Heart right ventricle (tissue), 16 donors: ENCODE measurements around the gene MTUS2. TPM values are rescaled to one million over a fixed set of nuclear protein-coding genes. Genes with fewer than 3 reads are reported as not detected.
A peak's percentile ranks its signal among the peaks of the same experiment; 100 is the strongest.

Source experiments
- ATAC-seq, 8 donors: fragments of 200-7000 bp; cut with Tn5 transposase; one replicate each; pipeline ENCODE4 v1.9.1; 2020; ENCODE audit warnings: mild to moderate bottlenecking in 8 of 8, moderate library complexity in 8 of 8, moderate number of reproducible peaks in 1 of 8
- DNase-seq, 2 donors: peaks; one replicate each; pipeline ENCODE4 v3.0.0-alpha.2; 2020
- H3K27ac ChIP-seq, 10 donors: fragments of 200-600 bp; sonication (generic) in 2 of 10; one replicate each; pipeline versions ENCODE4 v1.5.0 to v1.8.0; 2020 to 2022; ENCODE audit warnings: mild to moderate bottlenecking in 3 of 10
- H3K27me3 ChIP-seq, 7 donors: fragments of 200-600 bp; one replicate each; pipeline ENCODE4 v1.8.0; 2021 to 2022; ENCODE audit warnings: mild to moderate bottlenecking in 2 of 7
- H3K36me3 ChIP-seq, 9 donors: fragments of 200-600 bp; sonication (generic) in 1 of 9; one replicate each; pipeline versions ENCODE4 v1.5.0 to v1.8.0; 2020 to 2022; ENCODE audit warnings: mild to moderate bottlenecking in 2 of 9
- H3K4me1 ChIP-seq, 9 donors: fragments of 200-600 bp; sonication (generic) in 1 of 9; one replicate each; pipeline versions ENCODE4 v1.5.0 to v1.8.0; 2020 to 2022; ENCODE audit warnings: mild to moderate bottlenecking in 4 of 9
- H3K4me3 ChIP-seq, 10 donors: fragments of 200-600 bp; sonication (generic) in 2 of 10; one replicate each; pipeline versions ENCODE4 v1.5.0 to v1.8.0; 2020 to 2022; ENCODE audit warnings: mild to moderate bottlenecking in 7 of 10, moderate library complexity in 2 of 10
- H3K9me3 ChIP-seq, 11 donors: fragments of 200-600 bp in 10 of 11; sonication (generic) in 2 of 11; one replicate each; pipeline versions ENCODE4 v1.5.0 to v1.8.0; 2013 to 2022; ENCODE audit warnings: mild to moderate bottlenecking in 2 of 11, control low read depth in 1 of 11, moderate library complexity in 1 of 11
- CTCF ChIP-seq, 9 donors: fragments of 200-600 bp; sonication (generic) in 2 of 9; IDR thresholded peaks; one replicate each; pipeline versions ENCODE4 v1.5.0 to v1.8.0; 2021 to 2022; ENCODE audit warnings: antibody characterized with exemption in 9 of 9, mild to moderate bottlenecking in 5 of 9, moderate library complexity in 1 of 9
- WGBS, 2 donors: extraction: QIAGEN DNeasy Blood & Tissue Kit; methylation state at CpG; one replicate each; pipeline ENCODE4 v1.1.7; 2013; ENCODE audit warnings: inconsistent platforms in 1 of 2; 5-methylcytosine and 5-hydroxymethylcytosine counted together
- intact Hi-C, 10 donors: fragments of 100-400 bp; cut with DNase I; formaldehyde crosslinking; loops; one replicate each; pipeline versions ENCODE4 v1.11.1 to v1.14.2; 2022
- polyA plus RNA-seq, 2 donors: library from polyadenylated mRNA; stranded (reverse); fragments of 200-250 nt; gene quantifications; one replicate each; pipeline ENCODE4 v1.2.3, GENCODE V29; 2013
- total RNA-seq, 10 donors: library from RNA; stranded (reverse); fragmentation: NEBNext Ultra II Directional in 3 of 10; extraction: Animal tissue kit (Norgen Biotek cat#: 25700) in 3 of 10; gene quantifications; one replicate each; pipeline versions ENCODE4 v1.2.1 to v1.2.4, GENCODE V29; 2021 to 2023
- donor health status: Arrhythmogenic right ventricular cardiomyopathy.
- donor health status: ischemic (EF 13 %, LVEDD 7.1; RV severe dilation, severe dysfunction).
- donor health status: healthy with polysubstance abuse.
- donor health status: DM: no; HTN: yes; CAD: no.
- donor health status: DM: no; HTN: no; CAD: no.
- donor health status: ischemic (EF 25% LVEDD 6.9; RV normal size, moderate dysfunction).
- donor health status: ischemic (EF 25% LVEDD 5.7; RV mildly dilated, moderate dysfunction).
- donor health status: healthy.
- donor health status: DM: yes; HTN: yes; CAD: no.
- donor health status: Ischemic cardiomyopathy.
- donor health status: ischemic (EF 35%, LVEDD 5.7; RV mildly dilated, moderate dysfunction).
- donor health status: nonischemic (EF 11% LVEDD 7.7; RV severe dilation, severe dysfunction).
- donor health status: DM: yes; HTN: yes; CAD: no.
- donor health status: PGD.
- donor health status: ischemic (EF 29% LVEDD 5.4; RV normal size, mild dysfunction).
- donor health status: nonischemic (EF 23%, LVEDD 6.1; RV moderate dilation, normal function).

The MTUS2 gene
- total and polyA plus RNA-seq, 12 donors, result 18.7 to 159 (median 65.6) TPM

GRCh38 chr13:29472332-29472961, 652.3 kb downstream of the MTUS2 start:
- Histone ChIP-seq H3K9me3 (no peaks in the 10 kb centered on the region), H3K4me3 (no peak overlapping the region), H3K4me1 (peaks cover 0 to 5% (median 0%) of the 10 kb centered on the region in 9 donors), H3K27ac (peak overlapping the region in 1 of 10 donors; percentile 28), H3K27me3 (peaks cover 0 to 3% (median 0%) of the 10 kb centered on the region in 7 donors), H3K36me3 (no peaks in the 10 kb centered on the region)
- DNase-seq (peak in 1 of 2 donors; percentile 39), ATAC-seq (peak in 4 of 8 donors; percentile 39 to 53 (median 52))
- intact Hi-C loops, result loop anchor here in 2 of 10 donors (5.0 to 10.0 kb wide), 2 partner anchors 40 to 108 kb away; no protein-coding TSS in a partner anchor
- WGBS, 2 donors, result 48% methylated on average over 6 of the region's 6 CpGs
- peak; percentile 42 to 91 (median 72) for TF ChIP-seq CTCF (IDR thresholded peaks at IDR 0.05)

- H3K27me3 ChIP-seq, result peaks cover 0 to 3% (median 0%) of the 10 kb centered on the region in 7 donors
- intact Hi-C loops, result loop anchor here in 2 of 10 donors (5.0 to 10.0 kb wide), 2 partner anchors 41 to 108 kb away; no protein-coding TSS in a partner anchor
- H3K9me3 ChIP-seq, result no peaks in the 10 kb centered on the region
- TF ChIP-seq CTCF (IDR thresholded peaks at IDR 0.05), result no peak
- no peaks in the 10 kb centered on the region for H3K36me3 ChIP-seq
- peaks cover 0 to 4% (median 0%) of the 10 kb centered on the region in 9 donors for H3K4me1 ChIP-seq
- no peak overlapping the region for H3K27ac ChIP-seq
- no peak for ATAC-seq
- no peak for DNase-seq
- H3K4me3 ChIP-seq, result no peak overlapping the region
- WGBS, 2 donors, result 71 to 77% methylated on average over 4 of the region's 4 CpGs
Measured at GRCh38 chr13:29473166-29473565, 653.0 kb downstream of the MTUS2 start.

- intact Hi-C loops, result loop anchor here in 2 of 10 donors (5.0 to 10.0 kb wide), 2 partner anchors 43 to 110 kb away; no protein-coding TSS in a partner anchor
- Histone ChIP-seq H3K4me1 (peaks cover 0 to 10% (median 0%) of the 10 kb centered on the region in 9 donors), H3K27ac (no peak overlapping the region), H3K9me3 (no peaks in the 10 kb centered on the region), H3K36me3 (no peaks in the 10 kb centered on the region), H3K27me3 (peaks cover 0 to 3% (median 0%) of the 10 kb centered on the region in 7 donors), H3K4me3 (no peak overlapping the region)
- TF ChIP-seq CTCF (IDR thresholded peaks at IDR 0.05), result no peak
- ATAC-seq, result no peak
- DNase-seq, result no peak
- WGBS, 2 donors, result 75 to 78% methylated on average over 3 of the region's 3 CpGs
Measured at GRCh38 chr13:29474991-29475390, 654.9 kb downstream of the MTUS2 start.

GRCh38 chr13:29476046-29476445, 655.9 kb downstream of the MTUS2 start:
- intact Hi-C loops, result loop anchor here in 1 of 10 donors (10.0 kb wide), 1 partner anchor 111 kb away; no protein-coding TSS in a partner anchor

More at GRCh38 chr13:29476046-29476445, 655.9 kb downstream of the MTUS2 start:
- no peak for TF ChIP-seq CTCF (IDR thresholded peaks at IDR 0.05)
- H3K27me3 ChIP-seq, result peaks cover 0 to 3% (median 0%) of the 10 kb centered on the region in 7 donors
- WGBS, 2 donors, result 74 to 75% methylated on average over 3 of the region's 3 CpGs
- ATAC-seq (no peak), DNase-seq (no peak)
- no peak overlapping the region for H3K4me3 ChIP-seq
- H3K36me3 ChIP-seq, result no peaks in the 10 kb centered on the region
- H3K9me3 ChIP-seq, result no peaks in the 10 kb centered on the region
- peaks cover 0 to 21% (median 4%) of the 10 kb centered on the region in 9 donors for H3K4me1 ChIP-seq
- no peak overlapping the region for H3K27ac ChIP-seq
